ENCODE results near the gene KDM2A. TPM values are rescaled to one million over a fixed set of nuclear protein-coding genes. Genes with fewer than 3 reads are reported as not detected.

KDM2A gene
- total RNA-seq, 4 donors from 2014 or later = 34.8 to 55.0 (median 44.9) TPM

- TF ChIP-seq CTCF (IDR thresholded peaks at IDR 0.05 in 4 of 5, conservative IDR thresholded peaks at IDR 0.05 in 1 of 5) = no peak
- no peak for TF ChIP-seq POLR2A (IDR thresholded peaks at IDR 0.05)
- DNase-seq (no peak), ATAC-seq (no peak)
- Histone ChIP-seq H3K4me3 (no peak overlapping the region), H3K36me3 (no peaks in the 10 kb centered on the region), H3K9me3 (no peaks in the 10 kb centered on the region), H3K27me3 (no peaks in the 10 kb centered on the region), H3K4me1 (peaks cover 18% of the 10 kb centered on the region in 2 donors), H3K27ac (no peak overlapping the region)
- in situ Hi-C loops (cut with MboI; ENCODE audit: low sequenced_read_pairs in 4 of 4) (no loop called here), intact Hi-C loops (cut with DNase I; ENCODE audit: low total_unique reads) (loop anchor here (10.0 kb wide), 1 partner anchor 470 kb away; the partner anchor contains the start of gene GSTP1)
Observed at GRCh38 chr11:67114275-67114896, 4.7 kb upstream of the KDM2A start.

GRCh38 chr11:67116758-67117105 lies 2.3 kb upstream of the KDM2A start:
- intact Hi-C loops (cut with DNase I; ENCODE audit: low total_unique reads) = loop anchor here (10.0 kb wide), 1 partner anchor 468 kb away; the partner anchor contains the start of gene GSTP1
- H3K36me3 ChIP-seq = no peaks in the 10 kb centered on the region
- no peaks in the 10 kb centered on the region for H3K27me3 ChIP-seq
- no peak for DNase-seq
- TF ChIP-seq POLR2A (IDR thresholded peaks at IDR 0.05) (no peak), CTCF (IDR thresholded peaks at IDR 0.05 in 4 of 5, conservative IDR thresholded peaks at IDR 0.05 in 1 of 5) (no peak)
- H3K27ac ChIP-seq = peak overlapping the region in 1 of 4 donors; percentile 89
- H3K9me3 ChIP-seq = no peaks in the 10 kb centered on the region
- ATAC-seq = no peak
- H3K4me1 ChIP-seq = peaks cover 12 to 16% of the 10 kb centered on the region in 2 donors
- in situ Hi-C loops (cut with MboI; ENCODE audit: low sequenced_read_pairs in 4 of 4) = no loop called here
- no peak overlapping the region for H3K4me3 ChIP-seq

GRCh38 chr11:67117176-67117575 lies 1.9 kb upstream of the KDM2A start:
- H3K4me3 ChIP-seq = peak overlapping the region in 3 of 4 donors; percentile 28 to 51 (median 43)
- no peaks in the 10 kb centered on the region for H3K9me3 ChIP-seq
- peaks cover 12 to 19% of the 10 kb centered on the region in 2 donors for H3K4me1 ChIP-seq
- peak overlapping the region; percentile 52 to 98 (median 83) for H3K27ac ChIP-seq
- no peak for DNase-seq
- ATAC-seq = no peak
- no peaks in the 10 kb centered on the region for H3K27me3 ChIP-seq
- no peak for TF ChIP-seq CTCF (IDR thresholded peaks at IDR 0.05 in 4 of 5, conservative IDR thresholded peaks at IDR 0.05 in 1 of 5)
- TF ChIP-seq POLR2A (IDR thresholded peaks at IDR 0.05) = no peak
- H3K36me3 ChIP-seq = no peaks in the 10 kb centered on the region
- in situ Hi-C loops (cut with MboI; ENCODE audit: low sequenced_read_pairs in 4 of 4) = no loop called here
- intact Hi-C loops (cut with DNase I; ENCODE audit: low total_unique reads) = loop anchor here (10.0 kb wide), 1 partner anchor 468 kb away; the partner anchor contains the start of gene GSTP1

GRCh38 chr11:67117672-67118180 lies 1.3 kb upstream of the KDM2A start:
- in situ Hi-C loops (cut with MboI; ENCODE audit: low sequenced_read_pairs in 4 of 4) (no loop called here), intact Hi-C loops (cut with DNase I; ENCODE audit: low total_unique reads) (loop anchor here (2.0 to 10.0 kb wide), 2 partner anchors 63 to 467 kb away; partner anchors contain the start of gene GSTP1)
- peak in 1 of 2 donors; percentile 16 for TF ChIP-seq POLR2A (IDR thresholded peaks at IDR 0.05)
- no peak for TF ChIP-seq CTCF (IDR thresholded peaks at IDR 0.05 in 4 of 5, conservative IDR thresholded peaks at IDR 0.05 in 1 of 5)
- Histone ChIP-seq H3K27ac (peak overlapping the region; percentile 89 to 98 (median 96)), H3K4me3 (peak overlapping the region; percentile 28 to 70 (median 52)), H3K9me3 (no peaks in the 10 kb centered on the region), H3K36me3 (no peaks in the 10 kb centered on the region), H3K27me3 (no peaks in the 10 kb centered on the region), H3K4me1 (peaks cover 14 to 24% of the 10 kb centered on the region in 2 donors)
- DNase-seq = peak in 1 of 2 donors; percentile 23
- peak; percentile 4 to 6 for ATAC-seq

Measured in gastrocnemius medialis (tissue), 4 donors.